HepG2 (cell line): ENCODE results near the gene ARL16. TPM values are rescaled to one million over a fixed set of nuclear protein-coding genes. Genes with fewer than 3 reads are reported as not detected.
A peak's percentile ranks its signal among the peaks of the same experiment; 100 is the strongest.

Source experiments
- CEBPG ChIP-seq: IDR thresholded peaks from 2 replicates; pipeline ENCODE4 v1.6.1; 2016
- FOXP4 ChIP-seq: sonication (generic); formaldehyde crosslinking; IDR thresholded peaks from 2 replicates; pipeline ENCODE4 v1.4.0; 2020; ENCODE audit warnings: missing genetic modification reagents
- KLF11 ChIP-seq: IDR thresholded peaks from 2 replicates; pipeline ENCODE4 v1.6.1; 2016; ENCODE audit warnings: missing compliant biosample characterization
- LRRFIP1 ChIP-seq: sonication (generic); formaldehyde crosslinking; conservative IDR thresholded peaks from 2 replicates; pipeline ENCODE4 v1.4.0; 2020; ENCODE audit warnings: missing genetic modification reagents
- NR2F2 ChIP-seq: IDR thresholded peaks from 2 replicates; pipeline ENCODE4 v1.6.1; 2012; ENCODE audit warnings: low read depth, inconsistent platforms, borderline replicate concordance
- RELA ChIP-seq: sonication (generic); formaldehyde crosslinking; IDR thresholded peaks from 2 replicates; pipeline ENCODE4 v1.4.0; 2020; ENCODE audit warnings: missing genetic modification reagents
- SMAD1 ChIP-seq: sonication (generic); formaldehyde crosslinking; IDR thresholded peaks from 2 replicates; pipeline ENCODE4 v1.4.0; 2020; ENCODE audit warnings: missing genetic modification reagents, low read depth, mild to moderate bottlenecking, borderline replicate concordance
- TBL1XR1 ChIP-seq: fragments of 150-350 bp; IDR thresholded peaks from 2 replicates; pipeline ENCODE4 v1.6.1; 2014; ENCODE audit warnings: borderline replicate concordance, low read length; ENCODE audit not compliant: partially characterized antibody
- ZBTB8A ChIP-seq: sonication (generic); formaldehyde crosslinking; IDR thresholded peaks from 2 replicates; pipeline ENCODE4 v1.4.0; 2020; ENCODE audit warnings: mild to moderate bottlenecking, low read depth, missing genetic modification reagents, borderline replicate concordance
- ZFP36L2 ChIP-seq: sonication (generic); formaldehyde crosslinking; IDR thresholded peaks from 2 replicates; pipeline ENCODE4 v1.4.0; 2020; ENCODE audit warnings: missing genetic modification reagents
- ZNF230 ChIP-seq: sonication (generic); formaldehyde crosslinking; IDR thresholded peaks from 2 replicates; pipeline ENCODE4 v1.4.0; 2020; ENCODE audit warnings: mild to moderate bottlenecking, missing genetic modification reagents
- ZNF792 ChIP-seq: IDR thresholded peaks from 2 replicates; pipeline ENCODE4 v1.6.1; 2016
- ZNF800 ChIP-seq: sonication (generic); formaldehyde crosslinking; IDR thresholded peaks from 2 replicates; pipeline ENCODE4 v1.4.0; 2020; ENCODE audit warnings: missing genetic modification reagents
- polyA plus RNA-seq, 8 experiments: library from polyadenylated mRNA; depleted of rRNA in 3 of 8; stranded (reverse) in 7 of 8; unstranded in 1 of 8; fragments of >200 nt; fragmentation: Illumina TruSeq in 4 of 8; extraction: Trizol in 4 of 8; gene quantifications; 2 replicates each; pipeline versions ENCODE4 v1.2.1 to v1.2.3, GENCODE V29; 2011 to 2016; ENCODE audit warnings: low read depth in 4 of 8, missing spikeins in 1 of 8, mixed read lengths in 1 of 8; ENCODE audit not compliant: insufficient read depth in 1 of 8
- total RNA-seq, 5 experiments: library from RNA; depleted of rRNA; stranded (reverse); fragments of >200 nt; fragmentation: Illumina TruSeq; extraction: Trizol; gene quantifications; 2 replicates each; pipeline ENCODE4 v1.2.3, GENCODE V29; 2016; ENCODE audit warnings: low read depth in 1 of 5
- TF ChIP-seq, protein P1 (sequence below): sonication (generic); formaldehyde crosslinking; IDR thresholded peaks from 2 replicates; pipeline ENCODE4 v1.8.0; 2022; ENCODE audit warnings: mild to moderate bottlenecking, missing genetic modification reagents; ENCODE audit not compliant: insufficient replicate concordance
- TF ChIP-seq, protein P2 (sequence below): sonication (generic); formaldehyde crosslinking; IDR thresholded peaks from 2 replicates; pipeline ENCODE4 v1.9.0; 2022; ENCODE audit warnings: low read depth, missing genetic modification reagents
- TF ChIP-seq, protein P3 (sequence below): sonication (generic); formaldehyde crosslinking; IDR thresholded peaks from 2 replicates; pipeline ENCODE4 v1.8.1; 2023; ENCODE audit warnings: mild to moderate bottlenecking, missing genetic modification reagents, borderline replicate concordance

Gene ARL16
- total and polyA plus RNA-seq, 2 of the 13 experiments (the other 11 are each of a cell fraction or from before 2014, with no cell fraction given), result 20.8 to 30.8 TPM

- TF ChIP-seq, protein P1, sequence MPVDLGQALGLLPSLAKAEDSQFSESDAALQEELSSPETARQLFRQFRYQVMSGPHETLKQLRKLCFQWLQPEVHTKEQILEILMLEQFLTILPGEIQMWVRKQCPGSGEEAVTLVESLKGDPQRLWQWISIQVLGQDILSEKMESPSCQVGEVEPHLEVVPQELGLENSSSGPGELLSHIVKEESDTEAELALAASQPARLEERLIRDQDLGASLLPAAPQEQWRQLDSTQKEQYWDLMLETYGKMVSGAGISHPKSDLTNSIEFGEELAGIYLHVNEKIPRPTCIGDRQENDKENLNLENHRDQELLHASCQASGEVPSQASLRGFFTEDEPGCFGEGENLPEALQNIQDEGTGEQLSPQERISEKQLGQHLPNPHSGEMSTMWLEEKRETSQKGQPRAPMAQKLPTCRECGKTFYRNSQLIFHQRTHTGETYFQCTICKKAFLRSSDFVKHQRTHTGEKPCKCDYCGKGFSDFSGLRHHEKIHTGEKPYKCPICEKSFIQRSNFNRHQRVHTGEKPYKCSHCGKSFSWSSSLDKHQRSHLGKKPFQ (CRISPR knock-in tag), result no peak
- TF ChIP-seq, protein P2, sequence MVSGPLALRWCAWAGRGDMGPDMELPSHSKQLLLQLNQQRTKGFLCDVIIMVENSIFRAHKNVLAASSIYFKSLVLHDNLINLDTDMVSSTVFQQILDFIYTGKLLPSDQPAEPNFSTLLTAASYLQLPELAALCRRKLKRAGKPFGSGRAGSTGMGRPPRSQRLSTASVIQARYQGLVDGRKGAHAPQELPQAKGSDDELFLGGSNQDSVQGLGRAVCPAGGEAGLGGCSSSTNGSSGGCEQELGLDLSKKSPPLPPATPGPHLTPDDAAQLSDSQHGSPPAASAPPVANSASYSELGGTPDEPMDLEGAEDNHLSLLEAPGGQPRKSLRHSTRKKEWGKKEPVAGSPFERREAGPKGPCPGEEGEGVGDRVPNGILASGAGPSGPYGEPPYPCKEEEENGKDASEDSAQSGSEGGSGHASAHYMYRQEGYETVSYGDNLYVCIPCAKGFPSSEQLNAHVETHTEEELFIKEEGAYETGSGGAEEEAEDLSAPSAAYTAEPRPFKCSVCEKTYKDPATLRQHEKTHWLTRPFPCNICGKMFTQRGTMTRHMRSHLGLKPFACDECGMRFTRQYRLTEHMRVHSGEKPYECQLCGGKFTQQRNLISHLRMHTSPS (CRISPR knock-in tag), result peak; percentile 92
- no peak for TF ChIP-seq TBL1XR1
- TF ChIP-seq ZFP36L2 (CRISPR knock-in tag), result no peak
- TF ChIP-seq LRRFIP1 (CRISPR knock-in tag), result no peak
- peak; percentile 40; the same call in 1 of the 2 replicates for TF ChIP-seq NR2F2
- TF ChIP-seq SMAD1, result peak; percentile 77; the same call in 1 of the 2 replicates
- TF ChIP-seq ZNF230 (CRISPR knock-in tag), result peak; percentile 94
- TF ChIP-seq ZNF800 (CRISPR knock-in tag), result peak; percentile 41
- peak; percentile 85 for TF ChIP-seq ZNF792
- peak; percentile 2; the same call in 1 of the 2 replicates for TF ChIP-seq CEBPG (CRISPR knock-in tag)
- TF ChIP-seq, protein P3, sequence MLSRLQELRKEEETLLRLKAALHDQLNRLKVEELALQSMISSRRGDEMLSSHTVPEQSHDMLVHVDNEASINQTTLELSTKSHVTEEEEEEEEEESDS, result 0 out of 2 replicates have a peak, but pooled peaks have one; percentile 65
- peak; percentile 72; the same call in 1 of the 2 replicates for TF ChIP-seq KLF11 (CRISPR knock-in tag)
- TF ChIP-seq FOXP4 (CRISPR knock-in tag), result no peak; the same call in 1 of the 2 replicates
- no peak for TF ChIP-seq ZBTB8A (CRISPR knock-in tag)
- 0 out of 2 replicates have a peak, but pooled peaks have one; percentile 10 for TF ChIP-seq RELA
These were observed 30.2 kb upstream of the ARL16 start (continued) for GRCh38 chr17:81713556-81714411.
